Activated CD4-positive, CD25-positive, alpha-beta regulatory T cell (primary cell): ENCODE results near the gene OGFOD3.
"Not testable (repeated sequence)": the region's sequence is repeated elsewhere in the genome, so short reads cannot be mapped to it uniquely, and the experiment has no call there.

ENCODE experiments used
- DNase-seq, 4 experiments: peaks; one replicate each; lab custom pipeline; 2025; lab: John Stamatoyannopoulos, UW

OGFOD3 gene

DNA sequence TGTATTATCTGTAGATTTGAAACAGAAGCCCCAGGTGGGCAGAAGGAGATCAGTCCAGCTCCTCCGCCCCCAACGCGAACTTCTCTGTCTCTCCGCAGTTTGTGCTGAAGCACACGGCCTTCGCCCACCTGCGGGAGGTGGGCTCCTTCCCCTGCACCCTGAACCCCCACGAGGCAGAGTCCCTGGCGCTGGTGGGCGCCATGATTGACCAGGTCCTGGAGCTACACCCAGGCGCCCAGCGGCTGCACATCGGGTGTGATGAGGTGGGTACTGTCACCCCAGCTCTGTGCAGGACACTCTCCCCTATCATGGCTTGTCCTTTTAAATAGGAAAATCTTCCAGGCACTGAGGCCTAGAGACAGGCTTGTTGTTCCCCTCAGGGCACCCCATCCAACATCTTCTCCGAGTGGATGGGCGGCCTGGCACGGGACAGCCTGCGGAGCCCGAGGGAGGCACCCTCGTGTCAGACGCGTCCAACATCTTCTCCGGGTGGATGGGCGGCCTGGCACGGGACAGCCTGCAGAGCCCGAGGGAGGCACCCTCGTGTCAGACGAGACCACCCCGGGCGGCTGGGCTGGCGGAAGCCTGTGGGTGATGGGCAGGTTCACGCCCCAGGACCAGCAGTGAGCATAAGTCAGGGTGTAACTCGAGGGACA, 15.3 kb upstream of the OGFOD3 start:
- no peak for DNase-seq

DNA sequence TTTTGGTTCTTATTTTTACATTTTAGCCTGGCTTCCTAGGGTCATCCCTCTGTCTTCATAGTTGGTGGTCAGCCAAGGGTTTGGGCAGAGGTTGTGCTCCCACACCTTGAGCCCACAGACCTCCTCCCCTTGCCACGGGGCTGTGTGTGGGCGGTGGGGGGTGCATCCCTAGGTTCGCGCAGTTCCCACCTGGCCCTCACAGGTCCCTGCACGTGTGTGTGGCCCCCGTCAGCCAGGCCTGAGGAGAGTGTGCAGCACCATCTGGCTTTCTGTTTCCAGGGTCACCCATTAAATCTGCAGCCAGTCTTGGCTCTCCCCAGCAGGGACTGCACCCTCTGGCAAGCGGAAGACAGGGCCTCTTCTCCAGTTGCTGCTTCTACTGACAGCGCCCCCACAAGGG, 13.6 kb upstream of the OGFOD3 start:
- DNase-seq: no peak

DNA sequence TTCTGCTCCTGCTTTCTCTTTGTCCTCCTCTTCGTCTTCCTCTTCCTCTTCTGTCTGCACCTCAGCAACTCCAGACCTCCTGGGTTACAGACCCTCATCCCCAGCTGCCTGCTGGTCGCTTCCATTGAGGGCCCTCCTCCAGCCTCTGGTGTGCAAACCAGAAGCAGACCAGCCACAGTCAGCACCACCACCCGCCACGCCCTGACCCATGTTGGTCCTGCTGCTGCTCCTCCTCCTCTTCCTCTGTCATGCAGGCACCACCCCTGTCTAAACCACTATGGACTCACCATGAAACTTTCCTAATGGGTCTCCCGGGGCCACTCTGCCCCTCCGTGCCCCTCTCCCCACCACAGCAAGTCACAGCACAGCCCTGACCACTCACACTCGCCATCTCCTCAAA, 11.4 kb upstream of the OGFOD3 start:
- no peak for DNase-seq

DNA sequence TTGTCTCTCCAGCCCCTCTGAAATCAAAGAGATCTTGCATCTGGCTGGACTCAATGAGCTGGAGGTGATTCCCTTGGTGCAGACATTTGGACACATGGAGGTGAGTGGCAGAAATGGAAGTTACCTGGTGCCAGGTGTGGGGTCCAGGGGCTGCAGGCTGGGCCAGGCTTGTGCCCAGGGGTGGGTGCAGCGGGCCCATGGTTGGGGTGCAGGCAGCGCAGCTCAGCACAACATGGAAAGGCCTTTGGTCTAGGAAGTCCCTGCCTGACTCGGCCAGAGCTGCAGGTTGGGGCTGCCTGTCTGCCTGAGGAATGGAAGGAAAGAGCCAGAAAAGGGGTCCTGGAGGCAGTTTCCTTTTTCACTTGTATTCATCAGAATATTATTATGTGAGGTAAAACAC, 10.2 kb upstream of the OGFOD3 start:
- no peak for DNase-seq

DNA sequence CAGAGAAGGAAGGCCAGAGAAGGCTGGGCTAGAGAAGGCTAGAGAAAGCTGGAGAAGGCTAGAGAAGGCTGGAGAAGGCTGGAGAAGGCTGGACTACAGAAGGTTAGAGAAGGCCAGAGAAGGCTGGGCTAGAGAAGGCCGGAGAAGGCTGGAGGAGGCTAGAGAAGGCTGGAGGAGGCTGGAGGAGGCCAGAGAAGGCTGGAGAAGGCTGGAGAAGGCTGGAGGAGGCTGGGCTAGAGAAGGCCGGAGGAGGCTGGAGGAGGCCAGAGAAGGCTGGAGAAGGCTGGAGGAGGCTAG, 6.4 kb upstream of the OGFOD3 start:
- DNase-seq: no peak

DNA sequence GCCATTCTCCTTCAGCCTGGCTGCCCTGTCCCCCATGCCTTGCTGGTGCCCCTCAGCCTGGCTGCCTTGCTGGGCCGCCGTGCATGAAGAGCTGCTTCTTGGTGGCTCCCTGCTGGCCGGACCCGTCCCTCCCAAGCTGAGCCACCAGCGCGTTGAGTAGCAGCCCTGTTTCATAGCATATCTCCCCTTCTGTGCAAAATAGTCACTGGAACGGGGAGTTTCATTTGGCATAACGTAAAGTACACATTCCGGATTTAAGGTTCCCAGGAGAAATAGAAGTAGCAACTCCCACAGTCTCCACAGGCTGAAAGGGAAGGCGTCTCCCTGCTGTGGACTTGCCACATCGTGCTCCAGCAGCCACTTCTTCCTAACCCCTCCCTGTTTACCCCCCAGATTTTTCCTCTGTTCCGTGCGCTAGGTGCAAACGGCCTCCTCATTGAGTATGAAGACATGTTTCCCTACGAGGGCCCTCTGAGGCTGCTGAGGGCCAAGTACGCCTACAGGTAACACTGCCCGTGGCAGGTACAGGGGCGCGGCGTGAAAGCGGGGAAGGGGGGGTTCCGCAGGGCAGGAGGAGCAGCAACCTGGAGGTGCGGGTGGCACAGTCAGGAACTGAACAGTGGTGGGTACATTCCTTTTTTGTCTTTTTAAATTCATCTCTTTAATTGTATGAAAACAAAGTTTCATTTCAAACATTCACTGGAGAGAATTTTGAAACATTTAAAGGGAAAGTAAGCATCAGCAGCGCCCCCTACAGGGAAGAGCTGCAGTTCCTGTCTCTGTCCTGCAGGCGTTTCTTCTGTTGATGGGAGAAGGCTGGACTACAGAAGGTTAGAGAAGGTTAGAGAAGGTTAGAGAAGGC, 5.8 kb upstream of the OGFOD3 start:
- DNase-seq: peak in 1 of 4 experiments; percentile 19

DNA sequence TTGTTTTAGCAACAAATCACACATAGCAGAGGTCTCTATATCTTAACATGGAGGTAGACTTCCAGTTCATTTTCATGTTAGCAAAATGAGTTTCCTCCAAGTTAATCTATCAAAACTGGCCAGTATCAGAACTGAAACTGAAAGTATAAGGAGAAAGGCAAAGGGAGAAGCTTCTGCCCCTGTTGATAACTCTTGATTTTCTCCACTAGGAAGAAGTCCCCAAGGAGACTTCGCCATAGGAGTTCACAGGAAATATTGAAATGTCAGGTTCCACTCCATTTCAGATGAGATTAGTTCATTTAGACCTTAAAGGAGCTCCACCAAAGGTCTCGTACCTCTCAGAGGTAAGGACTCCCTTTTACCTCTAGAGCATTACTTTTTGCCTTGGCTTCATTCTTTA, 1.2 kb upstream of the OGFOD3 start:
- no peak for DNase-seq

DNA sequence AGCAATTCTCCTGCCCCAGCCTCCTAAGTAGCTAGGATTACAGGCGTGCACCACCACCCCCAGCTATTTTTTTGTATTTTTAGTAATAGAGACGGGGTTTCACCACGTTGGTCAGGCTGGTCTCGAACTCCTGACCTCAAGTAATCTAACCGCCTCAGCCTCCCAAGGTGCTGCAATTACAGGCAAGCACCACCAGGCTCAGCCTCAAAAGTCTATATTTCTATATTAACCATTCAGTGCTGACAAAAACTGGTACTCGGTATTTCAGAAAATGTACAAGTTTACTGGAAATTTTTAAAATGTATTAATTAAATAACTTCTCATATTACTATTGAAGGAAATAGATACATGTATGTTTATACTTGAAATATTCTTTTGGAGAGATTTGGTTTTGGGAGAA, 1.6 kb downstream of the OGFOD3 start:
- no peak for DNase-seq

DNA sequence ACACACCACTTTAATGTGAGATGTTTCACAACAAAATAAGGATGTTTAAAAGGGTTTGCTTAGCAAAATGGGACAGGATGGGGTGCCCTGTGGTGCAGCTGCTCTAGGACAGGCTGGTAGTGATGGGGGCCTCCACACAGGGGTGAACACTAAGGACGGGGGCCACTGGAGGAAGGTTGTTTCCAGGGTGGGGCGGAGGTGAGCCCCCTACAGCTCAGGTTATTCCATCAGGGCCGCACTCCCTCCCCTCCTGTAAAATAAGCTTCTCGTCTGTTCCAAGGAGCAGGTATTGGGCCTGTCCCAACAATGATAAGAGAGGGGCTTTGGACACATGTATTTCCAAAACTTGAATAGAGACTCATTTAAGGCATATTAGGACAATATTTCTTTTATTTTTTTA, 2.1 kb downstream of the OGFOD3 start:
- DNase-seq: no peak

DNA sequence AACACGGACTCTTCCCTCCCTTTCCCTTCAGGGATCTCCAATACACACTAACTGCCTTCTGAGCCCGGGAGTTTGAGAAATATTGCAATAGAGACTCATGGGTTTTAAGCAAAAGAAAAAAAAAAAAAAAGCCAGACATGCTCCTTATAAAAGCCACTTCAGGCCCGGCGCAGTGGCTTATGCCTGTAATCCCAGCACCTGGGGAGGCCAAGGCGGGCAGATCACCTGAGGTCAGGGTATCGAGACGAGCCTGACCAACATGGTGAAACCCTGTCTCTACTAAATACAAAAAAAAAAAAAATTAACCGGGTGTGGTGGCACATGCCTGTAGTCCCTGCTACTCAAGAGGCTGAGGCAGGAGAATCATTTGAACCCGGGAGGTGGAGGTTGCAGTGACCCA, 2.6 kb downstream of the OGFOD3 start:
- no peak for DNase-seq

DNA sequence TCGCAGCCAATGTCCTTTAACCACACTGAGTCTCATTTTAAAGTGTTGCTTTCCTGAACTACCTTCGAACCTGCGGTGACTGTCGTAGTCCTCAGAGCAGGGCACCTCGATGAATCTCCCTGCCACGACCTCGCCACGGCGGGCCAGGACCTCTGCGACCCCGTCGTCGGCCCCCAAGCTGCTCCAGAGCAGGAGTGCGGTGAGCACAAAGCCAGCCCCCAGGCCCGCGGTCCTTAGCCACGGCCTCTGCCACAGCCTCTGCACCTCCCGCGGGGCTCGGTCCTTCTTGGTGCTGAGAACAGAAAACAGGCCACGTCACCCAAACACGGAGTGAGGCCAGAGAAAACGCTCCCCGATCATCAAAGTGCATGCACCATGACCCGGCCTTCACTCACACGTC, 3.0 kb downstream of the OGFOD3 start:
- DNase-seq: no peak

DNA sequence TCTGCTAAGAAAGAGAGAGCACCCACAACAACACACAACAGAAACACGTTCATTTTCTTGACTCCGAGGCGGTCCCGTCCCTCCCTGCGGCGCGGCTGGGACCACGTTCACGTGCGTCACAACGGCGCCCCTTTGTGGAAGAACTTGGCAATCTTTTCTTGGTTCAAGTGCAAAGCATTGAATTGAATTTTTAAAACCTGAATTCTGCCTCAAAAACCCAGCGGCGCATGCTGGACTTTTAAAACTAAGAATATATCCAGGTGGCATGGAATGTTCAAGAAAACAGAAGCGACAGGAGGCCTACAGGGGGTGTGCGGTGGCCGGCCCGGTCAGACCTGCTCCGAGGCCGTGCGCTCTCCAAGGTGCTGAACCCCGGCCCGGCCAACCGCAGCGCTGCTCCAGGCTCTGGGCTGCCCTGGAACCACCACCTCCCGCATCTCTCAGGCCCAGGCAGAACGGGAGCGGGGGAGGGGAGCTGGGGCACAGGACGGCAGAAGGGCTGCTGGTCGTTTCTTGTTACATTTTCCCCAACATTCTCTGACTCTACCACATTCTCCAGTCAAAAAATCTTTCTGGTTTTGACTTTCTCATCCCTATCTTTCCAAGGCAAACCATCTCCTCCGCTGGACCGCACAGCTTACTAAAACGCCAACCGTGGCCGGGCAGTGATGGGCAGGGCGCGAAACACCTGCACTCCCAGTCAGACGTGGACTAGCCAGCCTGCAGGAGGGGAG, 3.7 kb downstream of the OGFOD3 start:
- peak; percentile 43 to 63 (median 48) for DNase-seq

DNA sequence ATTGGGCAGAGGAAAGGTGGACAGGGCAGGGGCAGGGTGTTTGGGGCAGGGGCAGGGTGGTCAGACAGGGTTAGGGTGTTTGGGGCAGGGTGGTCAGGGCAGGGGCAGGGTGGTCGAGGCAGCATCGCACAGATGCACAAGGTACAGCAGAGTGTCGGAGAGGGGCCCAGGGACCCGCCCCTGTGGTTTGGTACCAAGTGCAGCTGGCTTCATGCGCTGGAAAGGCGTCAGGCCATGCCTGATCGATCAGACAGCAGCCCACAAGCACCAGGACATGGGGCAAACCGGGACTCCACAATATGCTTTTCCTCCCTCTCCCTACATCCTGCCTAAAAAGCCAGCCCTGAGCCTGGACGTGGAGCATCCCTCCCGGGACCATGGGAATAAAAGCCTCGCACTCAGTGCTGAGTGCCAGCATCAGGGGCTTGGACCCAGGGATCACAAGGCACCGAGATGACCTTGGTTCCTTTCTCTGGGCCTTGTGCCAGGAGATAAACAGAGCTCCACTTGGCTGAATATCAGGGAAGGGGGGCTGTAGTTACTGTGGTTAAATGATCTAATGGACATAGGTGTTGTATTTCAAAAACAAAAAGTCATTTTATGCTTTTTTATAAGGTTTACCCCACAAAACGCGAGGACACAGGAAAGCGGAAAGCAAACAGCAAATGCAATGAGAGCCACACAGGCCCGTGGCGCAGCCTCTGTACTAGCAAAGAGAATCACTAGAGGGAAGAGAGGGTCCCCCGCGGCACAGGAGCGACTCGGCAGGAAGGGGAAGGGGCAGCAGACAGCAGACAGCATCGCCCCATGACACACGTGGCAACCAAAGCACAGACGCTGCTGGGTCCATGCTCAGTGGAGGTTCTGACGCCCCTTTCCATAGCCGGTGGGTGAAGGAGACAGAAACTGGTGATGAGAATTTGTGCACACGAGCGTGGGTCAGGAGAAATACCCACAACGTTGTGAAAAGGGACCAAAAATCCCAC, 5.6 kb downstream of the OGFOD3 start:
- DNase-seq: no peak

DNA sequence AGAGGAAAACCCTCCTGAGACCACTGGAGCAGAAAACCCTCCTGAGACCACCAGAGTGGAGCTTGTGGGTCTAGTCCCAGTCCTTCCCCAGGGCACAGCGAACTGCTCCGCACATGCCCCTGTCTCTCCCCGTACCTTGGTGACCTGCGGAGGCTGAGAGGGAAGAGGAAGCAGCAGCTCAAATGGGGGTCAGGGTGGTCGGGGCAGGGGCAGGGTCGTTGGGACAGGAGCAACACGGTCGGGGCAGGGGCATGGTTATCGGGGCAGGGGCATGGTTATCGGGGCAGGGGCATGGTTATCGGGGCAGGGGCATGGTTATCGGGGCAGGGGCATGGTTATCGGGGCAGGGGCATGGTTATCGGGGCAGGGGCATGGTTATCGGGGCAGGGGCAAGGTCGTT, 6.3 kb downstream of the OGFOD3 start:
- DNase-seq: not testable (repeated sequence)

DNA sequence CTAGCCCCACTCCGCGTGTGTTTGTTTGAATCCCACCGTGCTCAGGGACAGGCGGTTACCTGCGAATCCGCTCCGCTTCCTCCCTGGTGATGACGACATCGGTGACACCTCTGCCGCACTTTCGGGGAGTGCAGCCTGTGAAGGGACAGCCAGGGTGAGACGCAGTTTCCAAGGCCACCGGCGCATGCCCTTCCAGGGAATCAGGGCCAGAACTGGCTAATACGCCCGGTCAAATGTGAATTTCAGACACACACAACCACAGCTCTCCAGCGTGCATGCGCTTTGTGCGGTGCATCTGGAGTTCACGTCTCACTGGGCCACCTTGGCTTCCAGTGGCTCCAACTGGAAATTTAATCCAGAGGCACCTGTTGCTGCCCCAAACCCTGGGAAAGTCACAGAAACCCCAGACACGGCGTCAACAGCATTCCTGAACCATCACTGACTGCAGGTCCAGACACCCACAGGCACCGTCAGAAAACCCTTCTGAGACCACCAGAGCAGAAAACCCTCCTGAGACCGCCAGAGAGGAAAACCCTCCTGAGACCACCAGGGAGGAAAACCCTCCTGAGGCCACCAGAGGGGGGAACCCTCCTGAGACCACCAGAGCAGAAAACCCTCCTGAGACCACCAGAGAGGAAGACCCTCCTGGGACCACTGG, 6.9 kb downstream of the OGFOD3 start:
- no peak for DNase-seq

DNA sequence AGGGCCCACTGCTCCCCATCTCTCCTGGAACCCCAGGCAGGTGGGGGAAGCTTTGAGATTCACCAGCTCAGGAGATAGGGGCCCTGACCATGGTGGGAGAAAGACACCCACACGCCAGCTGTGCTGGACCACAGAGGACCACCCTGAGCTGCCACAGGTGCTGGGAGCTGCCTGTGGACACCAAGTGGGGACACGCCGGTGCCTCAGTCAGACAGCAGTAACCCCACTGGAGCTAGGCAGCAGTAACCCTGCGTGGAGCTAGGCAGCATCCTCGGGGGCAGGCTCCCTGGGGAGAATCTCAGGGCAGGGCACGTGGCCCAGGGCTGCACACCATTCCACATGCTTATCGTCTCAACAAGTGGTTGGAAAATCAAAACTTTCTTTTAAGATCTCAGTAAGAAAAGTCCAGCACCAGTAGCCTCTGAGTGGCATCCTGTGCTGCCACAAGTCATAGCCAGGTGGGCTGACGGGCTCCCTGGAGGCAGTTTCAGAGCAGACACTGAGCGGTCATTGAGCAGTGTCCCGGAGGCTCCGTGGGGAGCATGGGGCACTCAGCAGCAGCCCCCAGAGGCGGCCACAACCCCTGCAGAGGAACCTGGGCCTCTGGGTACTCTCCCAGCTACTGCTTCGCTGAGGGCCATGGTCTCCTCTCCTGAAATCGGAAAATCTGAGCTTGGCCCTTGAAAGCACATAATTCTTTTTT, 8.2 kb downstream of the OGFOD3 start:
- DNase-seq: no peak

DNA sequence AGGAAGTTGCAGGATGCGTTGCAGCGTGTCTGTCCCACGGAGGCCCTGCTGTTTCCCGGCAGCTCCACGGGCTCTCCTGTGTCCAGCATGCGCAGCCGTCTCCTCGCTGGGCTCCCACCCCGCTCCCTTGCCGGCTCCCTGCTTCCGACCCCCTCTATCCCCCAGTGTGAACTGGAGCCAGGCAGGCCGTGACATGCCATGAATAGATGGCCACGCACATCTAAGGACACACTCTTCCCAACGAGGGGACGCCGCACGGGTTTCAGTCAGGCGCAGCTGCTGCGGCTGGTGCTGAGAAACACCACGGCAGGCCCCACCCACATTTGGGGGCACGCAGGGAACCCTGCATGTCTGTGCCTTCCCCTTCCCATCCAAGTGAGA, 9.5 kb downstream of the OGFOD3 start:
- DNase-seq: no peak

DNA sequence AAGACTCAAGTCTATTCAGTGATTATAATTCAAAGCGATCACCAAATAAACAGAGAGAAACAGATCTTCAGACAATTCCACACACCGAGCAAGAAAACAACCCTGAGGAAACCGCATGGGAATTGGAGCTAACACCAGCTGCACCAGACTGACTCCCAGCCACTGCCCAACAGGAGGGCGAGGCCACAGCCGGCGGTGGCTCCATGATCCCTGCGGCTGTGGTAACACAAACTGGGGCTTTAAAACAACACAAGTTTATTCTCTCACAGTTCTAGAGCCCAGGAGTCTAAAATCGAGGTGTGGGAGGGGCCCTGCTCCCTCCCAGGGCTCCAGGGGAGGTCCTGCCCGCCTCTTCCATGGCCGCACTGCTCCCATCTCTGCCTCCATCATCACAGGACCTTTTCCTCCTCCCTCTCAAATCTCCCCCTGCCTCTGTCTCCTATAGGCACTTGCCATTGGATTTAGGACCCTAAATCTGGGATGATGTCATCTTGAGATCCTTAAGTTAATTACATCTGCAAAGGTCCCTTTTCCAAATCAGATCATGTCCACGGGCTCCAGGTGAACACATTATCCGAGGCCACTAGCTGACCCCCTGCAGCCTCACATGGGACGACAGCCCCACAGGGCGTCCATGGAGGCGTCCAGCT, 10.0 kb downstream of the OGFOD3 start:
- no peak for DNase-seq

DNA sequence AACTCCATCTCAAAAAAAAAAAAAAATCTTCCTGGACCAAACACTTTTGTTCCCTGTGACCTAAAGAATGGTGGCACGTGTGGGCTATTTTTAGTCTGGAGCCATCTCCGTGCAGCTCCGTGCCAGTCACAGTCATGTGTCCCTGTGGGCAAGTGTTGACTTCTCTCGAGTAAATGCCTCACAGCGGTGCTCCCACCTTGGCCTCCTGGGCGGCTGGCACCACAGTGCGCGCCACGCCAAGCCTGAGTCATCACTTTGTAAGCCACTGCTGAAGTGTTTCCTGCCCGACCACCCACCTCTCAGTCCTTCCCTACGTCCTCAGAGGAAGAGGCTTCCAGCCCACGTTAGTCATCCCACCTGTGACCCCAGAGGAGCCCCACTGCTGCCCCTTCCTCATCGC, 11.1 kb downstream of the OGFOD3 start:
- no peak for DNase-seq

DNA sequence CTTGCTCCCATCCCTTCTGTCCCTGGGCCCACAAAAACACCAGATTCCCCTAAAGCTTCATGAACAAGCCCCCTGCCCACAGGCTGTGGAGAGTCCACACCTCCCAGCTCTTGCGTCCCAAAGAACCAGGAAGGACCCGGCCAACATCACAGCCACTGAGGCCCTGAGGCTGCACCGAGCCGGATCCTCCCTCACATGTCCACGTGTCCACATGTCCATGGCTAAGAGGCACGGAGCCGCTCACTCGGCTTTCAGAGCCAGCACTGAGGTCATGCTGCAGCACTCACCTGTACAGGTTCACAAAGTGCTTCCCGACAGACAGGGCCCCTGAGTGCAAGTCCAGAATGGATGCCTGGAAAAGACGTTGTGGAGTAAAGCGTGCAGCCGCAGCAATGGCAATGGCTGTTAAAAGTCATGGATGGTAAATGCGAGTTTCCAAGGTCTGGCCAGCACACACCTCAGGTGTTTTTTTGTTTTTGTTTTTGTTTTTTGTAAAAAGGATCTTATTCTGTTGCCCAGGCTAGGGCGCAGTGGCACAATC, 12.2 kb downstream of the OGFOD3 start:
- no peak for DNase-seq
